GM20000 (cell line): Measurements from ENCODE around the gene PPFIA3.
"Not testable (repeated sequence)": the region's sequence is repeated elsewhere in the genome, so short reads cannot be mapped to it uniquely, and the experiment has no call there.

Source experiments
- DNase-seq: peaks from one replicate; pipeline ENCODE4 v3.0.0; 2012; ENCODE audit warnings: low spot score
- TF ChIP-seq, protein P1 (sequence below): IDR thresholded peaks from 2 replicates; pipeline ENCODE4 v1.5.1; 2012; ENCODE audit warnings: mild to moderate bottlenecking, control low read depth; ENCODE audit errors: extremely low read depth, missing control alignments

The PPFIA3 gene

DNA sequence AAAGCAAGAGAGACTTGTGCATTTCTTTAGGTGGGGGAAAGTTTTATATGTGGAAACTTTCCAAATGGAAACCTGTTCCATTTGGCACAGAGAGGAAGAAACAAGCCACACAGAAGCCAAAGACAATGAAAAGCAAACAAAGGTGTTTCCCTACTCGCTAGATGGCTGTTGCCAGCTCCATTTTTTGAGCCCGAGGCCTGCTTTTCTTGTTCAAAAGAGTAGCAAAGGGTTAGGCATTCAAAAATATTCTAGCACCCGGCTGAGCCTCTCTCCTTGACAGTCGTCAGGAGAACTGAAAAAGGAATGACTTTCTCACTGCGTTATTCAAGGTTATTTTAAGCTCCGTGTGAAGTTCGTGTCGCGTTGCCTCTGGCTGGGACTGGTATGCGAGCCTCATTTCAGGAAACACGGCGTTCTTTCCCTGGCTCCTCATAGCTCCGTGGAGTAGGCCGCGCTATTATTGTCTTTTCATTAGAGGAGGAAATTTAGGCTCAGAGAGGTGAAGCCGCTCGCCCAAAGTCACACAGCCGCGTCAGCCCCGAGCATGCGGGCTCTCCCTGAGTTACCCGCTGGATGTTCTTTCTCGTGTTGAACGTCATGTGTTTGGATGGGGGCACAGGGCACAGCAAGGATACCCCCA, 45.9 kb downstream of the PPFIA3 start:
- DNase-seq, result no peak
- TF ChIP-seq, protein P1, sequence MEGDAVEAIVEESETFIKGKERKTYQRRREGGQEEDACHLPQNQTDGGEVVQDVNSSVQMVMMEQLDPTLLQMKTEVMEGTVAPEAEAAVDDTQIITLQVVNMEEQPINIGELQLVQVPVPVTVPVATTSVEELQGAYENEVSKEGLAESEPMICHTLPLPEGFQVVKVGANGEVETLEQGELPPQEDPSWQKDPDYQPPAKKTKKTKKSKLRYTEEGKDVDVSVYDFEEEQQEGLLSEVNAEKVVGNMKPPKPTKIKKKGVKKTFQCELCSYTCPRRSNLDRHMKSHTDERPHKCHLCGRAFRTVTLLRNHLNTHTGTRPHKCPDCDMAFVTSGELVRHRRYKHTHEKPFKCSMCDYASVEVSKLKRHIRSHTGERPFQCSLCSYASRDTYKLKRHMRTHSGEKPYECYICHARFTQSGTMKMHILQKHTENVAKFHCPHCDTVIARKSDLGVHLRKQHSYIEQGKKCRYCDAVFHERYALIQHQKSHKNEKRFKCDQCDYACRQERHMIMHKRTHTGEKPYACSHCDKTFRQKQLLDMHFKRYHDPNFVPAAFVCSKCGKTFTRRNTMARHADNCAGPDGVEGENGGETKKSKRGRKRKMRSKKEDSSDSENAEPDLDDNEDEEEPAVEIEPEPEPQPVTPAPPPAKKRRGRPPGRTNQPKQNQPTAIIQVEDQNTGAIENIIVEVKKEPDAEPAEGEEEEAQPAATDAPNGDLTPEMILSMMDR, result no peak

- TF ChIP-seq, protein P1, result no peak
- DNase-seq, result no peak
Observed at GRCh38 chr19:49165865-49166301, 46.5 kb downstream of the PPFIA3 start.

GRCh38 chr19:49167857-49168409, 48.6 kb downstream of the PPFIA3 start:
- TF ChIP-seq, protein P1, result no peak
- no peak for DNase-seq

DNA sequence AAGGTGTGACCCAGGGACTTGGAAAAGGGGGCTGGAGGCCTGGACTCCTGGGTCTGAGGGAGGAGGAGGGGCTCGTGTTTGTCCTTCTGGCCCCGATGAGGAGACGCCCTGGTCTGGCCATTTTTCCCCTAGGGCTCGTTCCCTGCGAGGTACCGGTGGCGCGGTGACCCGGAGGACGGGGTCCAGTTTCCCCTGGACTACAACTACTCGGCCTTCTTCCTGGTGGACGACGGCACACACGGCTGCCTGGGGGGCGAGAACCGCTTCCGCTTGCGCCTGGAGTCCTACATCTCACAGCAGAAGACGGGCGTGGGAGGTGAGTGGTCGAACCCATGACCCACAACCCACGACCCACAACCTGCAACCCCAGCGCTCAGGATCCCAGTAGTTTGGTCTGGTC, 49.1 kb downstream of the PPFIA3 start:
- DNase-seq, result no peak
- TF ChIP-seq, protein P1, result no peak

DNA sequence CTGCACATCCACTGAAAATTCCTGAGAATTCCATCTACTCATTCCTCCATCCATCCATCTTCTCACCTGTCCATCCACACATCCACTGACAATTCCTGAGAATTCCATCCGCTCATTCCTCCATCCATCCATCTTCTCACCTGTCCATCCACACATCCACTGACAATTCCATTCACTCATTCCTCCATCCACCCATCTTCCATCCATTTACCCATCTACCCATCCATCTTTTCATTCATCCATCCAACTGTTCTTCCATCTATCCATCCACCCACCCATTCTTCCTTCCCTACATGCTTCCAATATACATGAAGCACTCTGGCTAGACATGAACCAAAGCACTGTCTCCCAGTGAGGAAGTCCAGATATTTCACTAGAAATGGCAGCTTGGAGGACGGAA, 53.9 kb downstream of the PPFIA3 start:
- TF ChIP-seq, protein P1, result no peak
- DNase-seq, result no peak

DNA sequence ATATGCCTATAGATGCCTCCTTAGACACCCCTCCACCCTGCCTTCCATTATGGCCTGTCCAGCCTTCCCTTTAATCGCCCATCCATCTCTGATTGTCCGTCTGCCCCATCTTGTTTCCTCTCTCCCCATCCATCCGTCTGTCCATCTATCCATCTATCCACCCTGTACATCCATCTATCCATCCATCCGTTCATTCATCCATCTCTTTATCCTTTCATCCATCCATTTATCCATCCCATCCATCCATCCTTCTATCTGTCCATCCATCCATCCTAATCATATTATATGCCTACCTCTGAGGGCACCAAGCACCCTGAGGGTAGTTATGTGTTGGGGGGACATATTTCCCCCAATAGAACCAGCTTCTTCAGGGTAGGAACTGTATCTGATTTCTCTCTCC, 61.3 kb downstream of the PPFIA3 start:
- TF ChIP-seq, protein P1, result no peak
- no peak for DNase-seq

DNA sequence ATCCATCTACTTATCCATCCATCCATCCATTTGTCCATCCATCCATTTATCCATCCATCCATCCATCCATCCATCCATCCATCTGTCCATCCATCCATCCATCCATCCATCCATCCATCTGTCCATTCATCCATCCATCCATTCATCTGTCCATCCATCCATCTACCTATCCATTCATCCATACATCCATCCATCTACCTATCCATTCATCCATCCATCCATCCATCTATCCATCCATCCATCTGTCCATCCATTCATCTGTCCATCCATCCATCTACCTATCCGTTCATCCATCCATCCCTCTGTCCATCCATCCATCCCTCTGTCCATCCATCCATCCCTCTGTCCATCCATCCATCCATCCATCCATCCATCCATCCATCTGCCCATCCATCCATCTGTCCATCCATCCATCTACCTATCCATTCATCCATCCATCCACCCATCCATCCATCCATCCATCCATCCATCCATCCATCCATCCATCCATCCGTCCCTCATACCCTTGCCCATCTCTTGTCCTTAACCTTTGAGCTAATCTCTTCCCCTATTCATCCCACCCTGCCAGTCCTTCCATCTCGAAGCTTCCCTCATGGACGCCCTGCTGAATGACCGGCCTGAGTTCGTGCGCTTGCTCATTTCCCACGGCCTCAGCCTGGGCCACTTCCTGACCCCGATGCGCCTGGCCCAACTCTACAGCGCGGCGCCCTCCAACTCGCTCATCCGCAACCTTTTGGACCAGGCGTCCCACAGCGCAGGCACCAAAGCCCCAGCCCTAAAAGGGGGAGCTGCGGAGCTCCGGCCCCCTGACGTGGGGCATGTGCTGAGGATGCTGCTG, 62.9 kb downstream of the PPFIA3 start:
- not testable (repeated sequence) for DNase-seq
